Measurements from ENCODE around the gene COX8C.
"Not testable (repeated sequence)": the region's sequence is repeated elsewhere in the genome, so short reads cannot be mapped to it uniquely, and the experiment has no call there.

COX8C gene

DNA sequence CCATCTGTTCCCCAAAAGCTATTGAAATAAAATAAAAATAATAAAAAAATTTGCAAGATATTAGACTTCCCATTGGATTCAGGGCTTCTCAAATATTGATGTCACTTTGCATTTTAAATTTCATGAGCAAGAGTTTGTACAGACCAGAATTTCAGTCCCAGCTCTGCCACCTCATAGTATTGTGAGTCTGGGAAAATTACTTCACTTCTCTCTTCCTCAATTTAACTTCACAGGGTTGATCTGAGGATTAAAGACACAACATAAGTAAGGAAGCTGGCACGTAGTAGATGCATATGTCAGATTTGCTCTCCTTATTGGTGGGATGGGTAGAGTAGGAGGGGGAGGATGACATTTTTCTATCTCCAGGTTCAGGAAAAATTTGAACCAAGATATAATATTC lies 32.8 kb downstream of the COX8C start:
- DNase-seq = no peak

DNA sequence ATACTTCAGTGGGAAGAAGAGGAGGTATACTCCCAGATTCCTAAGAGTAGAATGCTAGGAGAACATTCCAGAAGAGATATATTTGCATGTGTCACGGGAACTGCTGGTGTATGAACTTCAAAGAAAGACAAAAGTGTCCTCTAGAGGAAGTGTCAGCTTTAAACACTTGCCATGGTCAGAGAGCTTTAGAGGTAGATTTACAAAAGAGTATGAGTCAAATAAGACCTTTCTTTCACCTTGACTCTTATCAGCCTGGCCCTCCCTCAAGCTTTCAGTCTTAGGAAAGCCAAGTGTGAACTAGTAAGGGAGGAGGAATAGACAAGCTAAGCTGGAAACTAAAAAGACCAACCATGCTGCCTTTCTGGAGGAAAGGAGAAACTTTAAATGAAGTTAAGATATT lies 34.7 kb downstream of the COX8C start:
- no peak for DNase-seq

DNA sequence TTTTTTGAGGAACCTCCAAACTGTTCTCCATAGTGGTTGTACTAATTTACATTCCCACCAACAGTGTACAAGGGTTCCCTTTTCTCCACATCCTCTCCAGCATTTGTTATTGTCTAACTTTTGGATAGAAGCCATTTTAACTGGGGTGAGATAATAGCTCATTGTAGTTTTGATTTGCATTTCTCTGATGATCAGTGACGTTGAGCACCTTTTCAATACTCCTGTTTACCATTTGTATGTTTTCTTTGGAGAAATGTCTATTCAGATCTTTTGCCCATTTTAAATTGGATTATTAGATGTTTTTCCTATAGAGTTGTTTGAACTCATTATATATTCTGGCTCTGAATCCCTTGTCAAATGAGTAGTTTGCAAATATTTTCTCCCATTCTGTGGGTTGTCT lies 37.3 kb downstream of the COX8C start:
- DNase-seq = not testable (repeated sequence)

DNA sequence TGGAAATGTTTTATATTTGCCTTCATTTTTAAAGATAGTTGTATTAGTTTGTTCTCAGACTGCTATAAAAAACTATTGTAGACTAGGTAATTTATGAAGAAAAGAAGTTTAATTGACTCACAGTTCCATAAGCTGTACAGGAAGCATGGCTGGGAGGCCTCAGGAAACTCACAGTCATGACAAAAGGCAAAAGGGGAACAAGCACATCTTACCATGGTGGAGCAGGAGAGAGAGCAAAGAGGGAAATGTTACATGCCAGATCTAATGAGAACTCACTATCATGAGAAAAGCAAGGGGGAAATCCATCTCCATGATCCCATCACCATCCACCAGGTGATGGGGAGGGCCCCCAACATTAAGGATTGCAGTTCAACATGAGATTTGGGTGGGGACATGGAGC lies 48.2 kb downstream of the COX8C start:
- no peak for DNase-seq

DNA sequence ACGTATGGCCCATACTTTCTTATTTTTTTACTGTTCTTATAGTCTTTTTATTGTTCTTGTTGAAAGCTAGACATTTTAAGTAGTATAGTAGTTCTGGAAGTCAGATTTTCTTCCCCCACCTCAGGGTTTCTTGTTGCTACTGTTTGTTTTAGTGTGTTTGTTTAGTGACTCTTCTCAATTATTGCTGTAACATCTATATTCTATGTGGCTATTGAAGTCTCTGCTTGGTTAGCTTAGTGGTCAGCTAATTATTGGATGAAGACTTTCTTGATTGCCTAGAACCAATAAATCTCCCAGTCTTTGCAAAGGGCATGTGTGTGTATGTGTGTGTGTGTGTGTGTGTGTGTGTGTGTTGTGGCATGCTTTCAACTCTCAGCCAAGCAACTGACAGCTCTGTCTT lies 49.5 kb downstream of the COX8C start:
- DNase-seq = no peak
